ENCODE measurements around the gene PRDM15.

GRCh38 chr21:41774467-41775148, 104.5 kb downstream of the PRDM15 start:
- no peak for TF ChIP-seq EZH2phosphoT487 (IDR thresholded peaks at IDR 0.05; ENCODE audit: borderline replicate concordance, low read depth, low read length)
- no peak for TF ChIP-seq CTCF (conservative IDR thresholded peaks at IDR 0.05; ENCODE audit: low read length)
